GM18526 (cell line): Measurements from ENCODE around the gene EGLN2.
A peak's percentile ranks its signal among the peaks of the same experiment; 100 is the strongest.

ENCODE experiments used
- POLR2A ChIP-seq: IDR thresholded peaks from 3 replicates; pipeline ENCODE4 v1.6.1; 2011; ENCODE audit not compliant: insufficient read length; ENCODE audit errors: extremely low read depth

Gene EGLN2

GRCh38 chr19:40798683-40799557 is at the start of gene EGLN2:
EGLN2 (plus strand) TSS chr19:40799191; CDS start chr19:40800573, 1,382 bp downstream.
- peak; percentile 57 for TF ChIP-seq POLR2A

- TF ChIP-seq POLR2A = peak; percentile 58
Measured at GRCh38 chr19:40750058-40750873, 48.7 kb upstream of the EGLN2 start, which contains the start of gene ACTMAP. ACTMAP (minus strand) TSS chr19:40750477; CDS start chr19:40749803, 674 bp downstream.

- TF ChIP-seq POLR2A = peak; percentile 66
Measured at GRCh38 chr19:40750874-40751537, 48.0 kb upstream of the EGLN2 start, which contains the start of gene SNRPA. SNRPA (plus strand) TSS chr19:40751203; CDS start chr19:40751409, 206 bp downstream.

- no peak for TF ChIP-seq POLR2A
Measured at GRCh38 chr19:40752257-40752781, 46.7 kb upstream of the EGLN2 start.

GRCh38 chr19:40754611-40755247 is 44.3 kb upstream of the EGLN2 start:
- TF ChIP-seq POLR2A = no peak

GRCh38 chr19:40755248-40755624 is 43.8 kb upstream of the EGLN2 start:
- TF ChIP-seq POLR2A = no peak

- TF ChIP-seq POLR2A = no peak
Measured at GRCh38 chr19:40755791-40756190, 43.2 kb upstream of the EGLN2 start.

GRCh38 chr19:40756502-40757110 is 42.4 kb upstream of the EGLN2 start:
- no peak for TF ChIP-seq POLR2A

GRCh38 chr19:40758491-40758890 is 40.5 kb upstream of the EGLN2 start:
- no peak for TF ChIP-seq POLR2A

GRCh38 chr19:40759352-40759751 is 39.6 kb upstream of the EGLN2 start:
- TF ChIP-seq POLR2A = no peak

- no peak for TF ChIP-seq POLR2A
Measured at GRCh38 chr19:40762754-40763470, 36.1 kb upstream of the EGLN2 start.

GRCh38 chr19:40763526-40763925 is 35.5 kb upstream of the EGLN2 start:
- no peak for TF ChIP-seq POLR2A

GRCh38 chr19:40763963-40764362 is 35.0 kb upstream of the EGLN2 start:
- TF ChIP-seq POLR2A = no peak
